ENCODE data around the gene TMEM252. TPM values are rescaled to one million over a fixed set of nuclear protein-coding genes. Genes with fewer than 3 reads are reported as not detected.
A peak's percentile ranks its signal among the peaks of the same experiment; 100 is the strongest.

TMEM252 gene
- total and polyA plus RNA-seq, 8 donors = not detected

- TF ChIP-seq POLR2AphosphoS5 (IDR thresholded peaks at IDR 0.05) (no peak), EP300 (IDR thresholded peaks at IDR 0.05) (no peak)
- Histone ChIP-seq H3K27me3 (no peaks in the 10 kb centered on the region), H3K4me3 (no peak overlapping the region), H3K27ac (no peak overlapping the region), H3K9me3 (peaks cover 0 to 6% (median 2%) of the 10 kb centered on the region in 4 donors), H3K4me1 (peaks cover 0 to 17% (median 11%) of the 10 kb centered on the region in 4 donors), H3K36me3 (no peaks in the 10 kb centered on the region)
- WGBS, 5 donors = 67 to 93% (median 83%) methylated on average over 3 of the region's 3 CpGs
- intact Hi-C loops (cut with DNase I; ENCODE audit: low total_unique reads) = no loop called here
- DNase-seq = no peak
Measured at GRCh38 chr9:68567565-68567964, 26.9 kb upstream of the TMEM252 start.

- no peak for TF ChIP-seq CTCF (IDR thresholded peaks at IDR 0.05)
- TF ChIP-seq EP300 (IDR thresholded peaks at IDR 0.05) = no peak
- no peak for TF ChIP-seq POLR2A (IDR thresholded peaks at IDR 0.05)
- TF ChIP-seq POLR2AphosphoS5 (IDR thresholded peaks at IDR 0.05) = no peak
- Histone ChIP-seq H3K4me1 (peaks cover 11 to 32% (median 25%) of the 10 kb centered on the region in 4 donors), H3K4me3 (no peak overlapping the region), H3K9me3 (no peaks in the 10 kb centered on the region), H3K36me3 (no peaks in the 10 kb centered on the region), H3K27me3 (no peaks in the 10 kb centered on the region), H3K27ac (no peak overlapping the region)
- intact Hi-C loops (cut with DNase I; ENCODE audit: low total_unique reads) = no loop called here
- DNase-seq = no peak
- 66 to 79% (median 78%) methylated on average over 2 of the region's 2 CpGs for WGBS, 5 donors
Measured at GRCh38 chr9:68562461-68562860, 21.8 kb upstream of the TMEM252 start.

- TF ChIP-seq CTCF (IDR thresholded peaks at IDR 0.05) (peak in 3 of 7 experiments; percentile 14 to 23 (median 17)), POLR2A (IDR thresholded peaks at IDR 0.05) (no peak)
- peak; percentile 37 to 58 for DNase-seq
- Histone ChIP-seq H3K27me3 (no peaks in the 10 kb centered on the region), H3K36me3 (no peaks in the 10 kb centered on the region), H3K4me1 (peaks cover 11 to 29% (median 23%) of the 10 kb centered on the region in 4 donors), H3K9me3 (no peaks in the 10 kb centered on the region), H3K4me3 (no peak overlapping the region), H3K27ac (peak overlapping the region in 4 of 5 donors; percentile 15 to 63 (median 20))
- intact Hi-C loops (cut with DNase I; ENCODE audit: low total_unique reads) = no loop called here
- WGBS, 5 donors = 41 to 50% (median 45%) methylated on average over 14 of the region's 14 CpGs
Measured at GRCh38 chr9:68560071-68560844, 19.6 kb upstream of the TMEM252 start.

GRCh38 chr9:68558545-68558944 lies 17.9 kb upstream of the TMEM252 start:
- Histone ChIP-seq H3K27me3 (no peaks in the 10 kb centered on the region), H3K36me3 (no peaks in the 10 kb centered on the region)
- TF ChIP-seq POLR2A (IDR thresholded peaks at IDR 0.05) (no peak), EP300 (IDR thresholded peaks at IDR 0.05) (no peak), POLR2AphosphoS5 (IDR thresholded peaks at IDR 0.05) (no peak), CTCF (IDR thresholded peaks at IDR 0.05) (no peak)

More at GRCh38 chr9:68558545-68558944, 17.9 kb upstream of the TMEM252 start:
- no peak for DNase-seq
- no peaks in the 10 kb centered on the region for H3K9me3 ChIP-seq
- intact Hi-C loops (cut with DNase I; ENCODE audit: low total_unique reads) = no loop called here
- H3K4me3 ChIP-seq = no peak overlapping the region
- H3K27ac ChIP-seq = no peak overlapping the region
- peaks cover 11 to 19% (median 13%) of the 10 kb centered on the region in 4 donors for H3K4me1 ChIP-seq
- 80 to 85% (median 82%) methylated on average over 5 of the region's 5 CpGs for WGBS, 5 donors
